Upper lobe of left lung (tissue), 4 donors: ENCODE results near the gene PRKCSH.

Experiments used
- CTCF ChIP-seq, 6 experiments: fragments of 450-650 bp in 4 of 6; fragments of 200-600 bp in 2 of 6; sonication (generic) in 2 of 6; IDR thresholded peaks; one replicate each; pipeline ENCODE4 v1.5.1; 2016 to 2019; ENCODE audit warnings: antibody characterized with exemption in 6 of 6
- POLR2A ChIP-seq, 4 donors: fragments of 450-650 bp; IDR thresholded peaks; one replicate each; pipeline ENCODE4 v1.5.1; 2016 to 2017; ENCODE audit warnings: antibody characterized with exemption in 4 of 4, mild to moderate bottlenecking in 2 of 4
- POLR2AphosphoS5 ChIP-seq, 2 donors: sonication (generic); formaldehyde crosslinking; IDR thresholded peaks; one replicate each; pipeline ENCODE4 v1.5.1; 2017; ENCODE audit warnings: antibody characterized with exemption in 2 of 2

GRCh38 chr19:11420429-11421370 is 14.7 kb upstream of the PRKCSH start:
- TF ChIP-seq POLR2AphosphoS5 (IDR thresholded peaks at IDR 0.05) (peak in 1 of 2 donors; percentile 42), POLR2A (IDR thresholded peaks at IDR 0.05) (peak in 1 of 4 donors; percentile 6), CTCF (IDR thresholded peaks at IDR 0.05) (no peak)
